Right cardiac atrium (tissue), 5 donors: Measurements from ENCODE around the gene TUBB8. TPM values are rescaled to one million over a fixed set of nuclear protein-coding genes. Genes with fewer than 3 reads are reported as not detected.
"Not testable (repeated sequence)": the region's sequence is repeated elsewhere in the genome, so short reads cannot be mapped to it uniquely, and the experiment has no call there.

ENCODE experiments used
- ATAC-seq, 2 donors: fragments of 200-7000 bp; cut with Tn5 transposase; one replicate each; pipeline versions ENCODE4 v1.8.0 to v1.9.1; 2020; ENCODE audit warnings: moderate library complexity in 2 of 2, mild to moderate bottlenecking in 1 of 2
- DNase-seq, 3 donors: peaks; one replicate each; pipeline ENCODE4 v3.0.0-alpha.2; 2020
- H3K27ac ChIP-seq: one replicate; pipeline ENCODE4 v1.5.1; 2013; ENCODE audit warnings: mild to moderate bottlenecking, low read length, control low read depth, moderate library complexity
- H3K27me3 ChIP-seq: one replicate; pipeline ENCODE4 v1.6.1; 2013; ENCODE audit not compliant: control insufficient read depth, insufficient read depth
- H3K4me1 ChIP-seq: one replicate; pipeline ENCODE4 v1.6.1; 2013; ENCODE audit warnings: low read length; ENCODE audit not compliant: control insufficient read depth, insufficient read depth
- H3K4me3 ChIP-seq: one replicate; pipeline ENCODE4 v1.5.1; 2013; ENCODE audit warnings: low read length, control low read depth
- H3K9me3 ChIP-seq: one replicate; pipeline ENCODE4 v1.6.1; 2013; ENCODE audit warnings: low read length; ENCODE audit not compliant: control insufficient read depth
- WGBS: extraction: QIAGEN DNeasy Blood & Tissue Kit; methylation state at CpG from one replicate; pipeline ENCODE4 v1.1.7; 2013; 5-methylcytosine and 5-hydroxymethylcytosine counted together
- intact Hi-C, 4 donors: fragments of 100-400 bp; cut with DNase I; formaldehyde crosslinking; loops; one replicate each; pipeline versions ENCODE4 v1.11.0 to v1.14.0; 2022 to 2023
- polyA plus RNA-seq: library from polyadenylated mRNA; stranded (reverse); fragments of 200-250 nt; gene quantifications from one replicate; pipeline ENCODE4 v1.2.3, GENCODE V29; 2013
- total RNA-seq, 4 donors: library from RNA; stranded (reverse); fragmentation: NEBNext Ultra II Directional; extraction: Animal tissue kit (Norgen Biotek cat#: 25700); gene quantifications; one replicate each; pipeline ENCODE4 v1.2.1, GENCODE V29; 2021
- donor health status: healthy with polysubstance abuse.
- donor health status: DM: no; HTN: yes; CAD: no.
- donor health status: DM: no; HTN: no; CAD: no.
- donor health status: DM: no; HTN: yes; CAD: no; lungs with severe emphysema.
- donor health status: DM: yes; HTN: yes; CAD: no.

TUBB8 gene
- total and polyA plus RNA-seq, 5 donors: 0.11 TPM; not detected in 4

GRCh38 chr10:86031-86430, 36.9 kb upstream of the TUBB8 start:
- Histone ChIP-seq H3K4me1 (no peaks in the 10 kb centered on the region), H3K4me3 (no peak overlapping the region), H3K27me3 (no peaks in the 10 kb centered on the region), H3K27ac (no peak overlapping the region), H3K9me3 (no peaks in the 10 kb centered on the region)
- ATAC-seq (no peak), DNase-seq (no peak)
- intact Hi-C loops: no loop called here
- WGBS: 84% methylated on average over 10 of the region's 10 CpGs

GRCh38 chr10:85044-85443, 35.9 kb upstream of the TUBB8 start:
- no peak overlapping the region for H3K27ac ChIP-seq
- DNase-seq (no peak), ATAC-seq (no peak)
- intact Hi-C loops: no loop called here
- H3K9me3 ChIP-seq: no peaks in the 10 kb centered on the region
- no peaks in the 10 kb centered on the region for H3K4me1 ChIP-seq
- no peak overlapping the region for H3K4me3 ChIP-seq
- WGBS: 76% methylated on average over 8 of the region's 8 CpGs
- H3K27me3 ChIP-seq: no peaks in the 10 kb centered on the region

GRCh38 chr10:83930-84530, 34.9 kb upstream of the TUBB8 start:
- Histone ChIP-seq H3K4me3 (no peak overlapping the region), H3K27me3 (no peaks in the 10 kb centered on the region), H3K27ac (no peak overlapping the region), H3K9me3 (no peaks in the 10 kb centered on the region), H3K4me1 (no peaks in the 10 kb centered on the region)
- DNase-seq: no peak
- ATAC-seq: no peak
- intact Hi-C loops: no loop called here
- whole genome bisulfite sequencing: 87% methylated on average over 9 of the region's 9 CpGs

GRCh38 chr10:80477-81105, 31.5 kb upstream of the TUBB8 start:
- H3K4me1 ChIP-seq: no peaks in the 10 kb centered on the region
- no peaks in the 10 kb centered on the region for H3K27me3 ChIP-seq
- WGBS: 79% methylated on average over 7 of the region's 7 CpGs
- no peak overlapping the region for H3K4me3 ChIP-seq
- ATAC-seq (no peak), DNase-seq (no peak)
- intact Hi-C loops: no loop called here
- no peak overlapping the region for H3K27ac ChIP-seq
- H3K9me3 ChIP-seq: no peaks in the 10 kb centered on the region

- Histone ChIP-seq H3K4me1 (no peaks in the 10 kb centered on the region), H3K27ac (no peak overlapping the region), H3K27me3 (no peaks in the 10 kb centered on the region), H3K9me3 (no peaks in the 10 kb centered on the region), H3K4me3 (no peak overlapping the region)
- WGBS: 78% methylated on average over 4 of the region's 4 CpGs
- intact Hi-C loops: no loop called here
- DNase-seq (no peak), ATAC-seq (no peak)
These were observed 30.6 kb upstream of the TUBB8 start for GRCh38 chr10:79532-80215.

- Histone ChIP-seq H3K27ac (no peak overlapping the region), H3K4me3 (no peak overlapping the region), H3K4me1 (no peaks in the 10 kb centered on the region), H3K27me3 (no peaks in the 10 kb centered on the region), H3K9me3 (no peaks in the 10 kb centered on the region)
- 84% methylated on average over 12 of the region's 12 CpGs for WGBS
- DNase-seq (no peak), ATAC-seq (no peak)
- intact Hi-C loops: no loop called here
These were observed 29.5 kb upstream of the TUBB8 start for GRCh38 chr10:78556-78955.

- H3K9me3 ChIP-seq, intact Hi-C loops, H3K4me1 ChIP-seq, H3K27ac ChIP-seq, DNase-seq, H3K4me3 ChIP-seq, H3K27me3 ChIP-seq, ATAC-seq: not testable (repeated sequence)
- WGBS: 37% methylated on average over 17 of the region's 17 CpGs
These were observed 25.1 kb upstream of the TUBB8 start for GRCh38 chr10:74266-74621.

- 6% methylated on average over 65 of the region's 65 CpGs for WGBS
- intact Hi-C loops, H3K27me3 ChIP-seq, H3K9me3 ChIP-seq, H3K4me1 ChIP-seq, H3K27ac ChIP-seq: not testable (repeated sequence)
- ATAC-seq (peak; percentile 65 to 72), DNase-seq (peak; percentile 53 to 80 (median 79))
- peak overlapping the region; percentile 64 for H3K4me3 ChIP-seq
These were observed 24.6 kb upstream of the TUBB8 start for GRCh38 chr10:73543-74265.

GRCh38 chr10:68156-68555, 19.1 kb upstream of the TUBB8 start:
- DNase-seq, ATAC-seq, H3K4me3 ChIP-seq, intact Hi-C loops, H3K27me3 ChIP-seq, H3K27ac ChIP-seq, H3K4me1 ChIP-seq, H3K9me3 ChIP-seq: not testable (repeated sequence)
- 62% methylated on average over 5 of the region's 5 CpGs for WGBS

- WGBS: 82% methylated on average over 2 of the region's 2 CpGs
- H3K27me3 ChIP-seq, H3K4me1 ChIP-seq, H3K27ac ChIP-seq, ATAC-seq, H3K4me3 ChIP-seq, intact Hi-C loops, DNase-seq, H3K9me3 ChIP-seq: not testable (repeated sequence)
These were observed 830 bp upstream of the TUBB8 start for GRCh38 chr10:49926-50325.

GRCh38 chr10:47864-48263, 1.2 kb downstream of the TUBB8 start:
- H3K27ac ChIP-seq, intact Hi-C loops, ATAC-seq, H3K27me3 ChIP-seq, H3K9me3 ChIP-seq, H3K4me3 ChIP-seq, H3K4me1 ChIP-seq: not testable (repeated sequence)
- peak in 1 of 3 donors; percentile 15 for DNase-seq
- 89% methylated on average over 16 of the region's 16 CpGs for WGBS
